Stimulated activated CD4-positive, alpha-beta T cell treated with anti-CD3 and anti-CD28 coated beads, Interleukin-4, amount 100 ng/mL, for 4 hours (primary cell): ENCODE data around the gene COL13A1.

Experiments
- DNase-seq, 2 experiments: peaks; one replicate each; pipeline ENCODE4 v3.0.0-alpha.2; 2020

Gene COL13A1

DNA sequence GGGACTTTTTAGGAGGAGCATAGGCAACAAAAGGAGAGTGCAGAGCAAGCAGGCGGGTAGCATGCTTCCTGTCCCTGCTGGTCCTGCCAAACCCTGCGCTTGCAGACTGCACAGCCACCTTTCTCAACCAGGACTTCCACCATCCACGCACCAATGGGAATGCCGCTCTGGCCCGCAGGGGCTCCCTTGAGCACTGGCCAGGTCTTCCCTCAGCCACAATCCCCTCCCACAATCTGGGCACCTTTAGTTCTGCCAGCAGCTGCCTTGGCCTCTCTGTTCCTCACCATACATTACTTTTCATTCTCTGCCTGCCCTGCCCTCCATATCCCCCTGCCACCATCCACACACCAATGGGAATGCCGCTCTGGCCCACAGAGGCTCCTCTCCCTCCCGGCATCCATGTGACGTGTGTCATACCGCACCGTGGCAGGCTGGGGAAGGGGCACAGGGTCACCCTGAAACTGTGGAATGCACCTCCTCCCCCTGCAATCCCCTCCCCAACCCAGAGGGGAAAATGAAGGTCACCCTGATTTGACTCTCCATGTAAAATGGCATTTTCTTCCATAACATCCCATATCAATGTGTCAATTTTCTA is 153.6 kb downstream of the COL13A1 start:
- DNase-seq, result no peak

DNA sequence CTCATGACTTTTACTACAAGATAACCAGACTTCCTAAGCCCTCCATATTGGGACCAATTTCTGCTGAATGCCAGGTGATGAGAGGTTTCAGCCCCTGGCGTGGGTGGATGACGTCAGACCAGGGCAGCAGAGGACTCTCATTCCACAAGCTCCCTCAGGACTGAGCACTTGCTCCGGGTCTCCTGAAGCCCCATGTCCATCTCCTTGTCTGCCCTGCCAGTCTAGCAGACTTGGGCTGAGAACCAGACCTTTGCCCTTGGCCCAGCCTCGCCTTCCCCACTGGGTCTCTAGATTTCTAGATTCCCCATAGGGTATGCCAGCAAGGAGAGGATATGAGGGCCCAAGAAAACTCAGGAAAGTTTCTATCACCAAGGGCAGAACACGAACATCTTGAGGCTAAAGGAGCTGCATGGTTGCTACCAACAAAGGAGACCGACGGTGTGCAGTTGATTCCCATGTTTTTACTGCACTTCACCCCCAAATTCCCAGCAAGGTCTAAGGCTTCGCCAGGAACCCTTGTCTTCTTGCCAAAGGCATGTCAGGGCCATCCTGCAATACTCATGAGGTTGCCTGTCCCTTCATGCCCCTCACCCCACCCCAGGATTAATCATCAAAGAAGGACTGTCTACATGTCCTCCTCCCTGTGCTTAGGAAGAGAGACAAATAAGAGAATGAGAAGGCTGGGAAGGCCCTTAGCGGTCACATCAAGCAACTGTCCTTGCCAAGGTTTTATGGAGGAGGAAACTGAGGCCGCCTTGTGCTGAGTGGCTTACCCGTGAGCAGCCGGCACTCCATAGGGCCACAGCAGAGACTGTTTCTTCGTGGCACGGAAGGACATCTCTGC is 154.4 kb downstream of the COL13A1 start:
- no peak for DNase-seq

DNA sequence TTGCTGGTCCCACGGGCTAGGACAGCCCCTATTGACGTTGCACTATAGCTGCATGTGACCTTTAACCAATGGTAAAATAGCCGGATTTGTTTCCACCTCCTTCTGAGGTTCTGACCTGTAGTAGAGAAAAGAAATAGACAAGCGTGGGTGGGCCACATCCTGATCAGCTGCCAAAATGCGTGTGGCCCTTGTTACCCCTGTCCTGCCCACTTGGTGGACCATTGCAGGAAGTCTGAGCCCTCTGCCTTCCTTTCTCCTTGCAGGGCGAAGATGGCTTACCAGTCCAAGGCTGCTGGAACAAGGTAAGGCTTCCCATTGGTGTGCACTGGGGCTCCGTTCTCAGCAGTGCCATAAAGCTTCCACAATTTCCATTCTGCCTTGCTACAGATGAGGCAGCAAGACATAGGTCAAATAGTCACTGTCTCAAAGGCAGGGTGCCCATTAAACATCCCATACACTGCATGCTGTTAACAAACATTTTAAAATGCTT is 155.1 kb downstream of the COL13A1 start:
- no peak for DNase-seq

DNA sequence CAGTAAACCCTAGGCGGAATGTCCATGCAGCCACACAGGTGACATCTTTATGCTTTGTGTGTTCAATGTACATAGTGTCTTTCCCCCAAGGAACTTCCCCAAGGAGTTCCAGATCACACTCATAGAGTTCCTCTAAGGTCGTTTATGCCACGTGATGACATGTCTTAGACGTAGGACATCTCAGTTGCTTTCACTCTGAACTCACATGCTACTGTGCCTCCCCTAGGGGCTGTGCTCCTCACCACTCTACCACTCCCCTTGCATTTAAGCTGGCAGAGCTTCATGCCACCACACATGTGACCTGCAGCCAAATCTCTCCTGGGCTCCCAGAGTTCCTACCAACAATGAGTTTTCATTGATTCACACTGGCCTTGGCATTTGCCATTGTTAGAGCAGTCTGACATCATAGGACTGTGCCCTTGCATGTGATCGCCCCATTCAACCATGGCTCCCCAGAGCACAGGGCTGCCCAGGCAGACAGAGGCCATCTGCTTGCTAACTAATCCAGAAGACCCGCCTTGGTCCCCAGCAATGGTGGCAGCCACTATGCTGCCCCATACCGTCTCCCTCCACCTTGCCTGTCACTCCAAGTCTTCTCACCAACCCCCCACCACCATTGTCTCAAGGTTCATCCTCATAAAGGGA is 155.7 kb downstream of the COL13A1 start:
- DNase-seq, result no peak

DNA sequence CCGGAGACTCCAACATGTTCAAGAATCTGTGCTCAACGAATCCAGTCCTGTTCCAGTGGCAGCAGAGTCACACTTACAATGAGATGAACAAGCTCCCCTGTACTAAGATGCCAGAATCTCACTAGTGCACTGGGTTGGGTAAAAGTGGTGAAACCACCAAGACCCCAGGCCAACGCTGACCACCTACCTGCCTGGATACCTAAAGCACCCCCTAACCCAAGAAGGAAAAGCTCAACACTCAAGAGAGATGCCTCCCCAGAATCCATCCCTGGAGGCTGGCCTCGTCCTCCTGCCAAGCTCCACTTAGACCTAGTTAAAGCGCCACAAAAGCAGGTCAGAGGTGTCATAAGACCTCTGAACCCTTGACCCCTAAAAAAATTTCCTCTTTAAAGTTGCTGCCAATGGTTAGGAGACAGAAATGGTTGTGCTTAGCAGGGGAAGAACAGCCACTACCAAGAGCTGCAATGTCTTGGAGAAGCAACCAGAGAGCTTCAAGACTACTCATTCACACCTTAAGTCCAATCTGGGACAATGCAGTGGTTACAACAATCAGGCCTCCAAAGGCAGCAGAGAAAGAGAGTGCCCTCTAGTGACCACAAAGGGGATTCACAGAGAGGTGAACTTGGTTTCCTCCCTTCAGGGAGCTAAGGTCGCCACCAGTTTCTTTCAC is 156.3 kb downstream of the COL13A1 start:
- no peak for DNase-seq

DNA sequence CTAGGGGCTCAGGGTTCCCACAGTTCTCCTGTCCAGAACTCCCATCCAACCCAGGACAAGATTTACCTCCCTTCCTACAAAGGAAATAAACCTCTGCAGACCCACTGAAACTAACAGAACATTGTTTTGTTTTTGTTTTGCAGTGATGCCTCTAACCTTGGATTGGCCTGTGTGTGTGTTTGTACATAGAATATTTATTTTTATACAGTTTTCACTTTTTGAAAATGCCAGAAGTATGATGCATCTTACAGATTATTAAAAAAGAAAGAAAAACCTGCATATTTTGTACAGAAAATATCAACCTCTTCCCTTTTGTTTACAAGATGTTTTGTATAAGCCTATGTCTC is 156.8 kb downstream of the COL13A1 start:
- no peak for DNase-seq

DNA sequence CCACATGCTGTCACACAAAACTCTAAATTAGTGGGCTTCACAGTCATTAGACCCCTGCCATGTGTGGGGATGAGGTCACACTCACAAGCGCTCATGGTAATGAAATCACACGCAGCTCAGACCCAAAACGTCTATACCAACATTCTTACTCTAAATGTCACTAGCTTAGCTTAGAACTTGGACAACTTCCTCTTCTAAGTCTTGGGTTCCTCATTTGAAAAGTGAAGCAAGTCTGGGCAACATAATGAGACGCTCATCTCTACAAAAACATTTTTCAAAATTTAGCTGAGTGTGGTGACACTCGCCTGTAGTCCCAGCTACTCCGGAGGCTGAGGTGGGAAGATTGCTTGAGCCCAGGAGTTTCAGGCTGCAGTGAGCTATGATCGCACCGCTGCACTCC is 158.2 kb downstream of the COL13A1 start:
- no peak for DNase-seq

DNA sequence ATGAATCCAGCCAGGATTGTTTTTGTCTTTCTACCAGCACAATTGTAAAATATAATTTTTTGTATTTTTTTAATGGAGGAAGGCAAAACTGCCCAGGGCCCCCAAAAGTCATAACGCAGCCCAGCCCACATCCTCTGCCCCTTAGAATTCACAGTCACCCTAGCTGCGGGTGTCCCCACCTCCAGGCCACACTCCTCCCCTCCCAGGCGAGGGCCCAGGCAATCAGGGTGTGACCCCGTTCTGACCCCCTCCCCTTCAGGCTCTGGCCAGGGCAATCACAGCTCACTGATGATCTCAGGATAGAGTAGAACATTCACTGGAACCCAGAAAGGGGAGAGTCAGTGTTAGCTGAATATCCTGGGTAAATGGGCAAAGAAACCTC is 158.9 kb downstream of the COL13A1 start:
- no peak for DNase-seq

DNA sequence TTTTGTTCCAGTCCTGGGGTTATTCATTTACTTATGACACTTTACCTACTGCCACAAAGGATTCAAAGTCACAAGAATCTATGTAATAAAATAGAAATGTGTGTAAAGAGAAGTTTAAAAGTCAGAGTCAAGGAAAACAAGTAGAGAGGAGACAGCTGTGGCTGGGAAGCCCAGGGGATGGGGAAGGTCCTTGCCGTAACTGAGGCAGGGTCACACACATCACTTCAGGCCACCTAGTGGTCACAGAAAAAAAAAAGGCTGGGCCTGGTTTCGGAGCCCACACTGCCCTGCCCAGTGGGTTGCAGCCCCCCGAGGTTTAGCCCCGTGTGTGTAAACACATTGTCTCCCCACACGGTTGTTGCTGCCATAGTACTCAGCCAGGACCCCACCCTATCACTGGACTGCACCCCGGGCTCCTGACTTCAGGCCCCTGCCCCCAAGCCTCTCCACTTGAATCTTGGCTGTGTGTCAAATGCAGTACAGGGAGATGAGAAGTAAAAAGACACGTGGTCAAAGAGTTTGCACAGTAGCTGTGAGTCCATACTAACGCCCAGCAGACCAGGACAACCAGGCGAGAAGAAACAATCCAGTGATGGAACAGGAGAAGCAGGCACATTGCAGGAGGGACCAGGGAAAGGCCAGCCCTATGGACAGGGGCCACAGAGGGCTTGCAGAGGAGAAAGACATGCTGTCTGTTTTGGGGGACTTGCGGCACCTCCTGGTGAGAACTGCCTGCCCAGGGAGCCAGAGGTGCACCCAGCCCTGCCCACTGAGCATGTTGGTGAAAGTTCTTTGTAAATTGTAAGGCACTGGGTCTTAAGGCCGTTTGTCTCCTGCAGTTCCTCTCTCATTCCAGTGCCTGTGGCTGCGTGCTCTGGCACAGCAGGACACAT is 159.5 kb downstream of the COL13A1 start:
- no peak for DNase-seq

DNA sequence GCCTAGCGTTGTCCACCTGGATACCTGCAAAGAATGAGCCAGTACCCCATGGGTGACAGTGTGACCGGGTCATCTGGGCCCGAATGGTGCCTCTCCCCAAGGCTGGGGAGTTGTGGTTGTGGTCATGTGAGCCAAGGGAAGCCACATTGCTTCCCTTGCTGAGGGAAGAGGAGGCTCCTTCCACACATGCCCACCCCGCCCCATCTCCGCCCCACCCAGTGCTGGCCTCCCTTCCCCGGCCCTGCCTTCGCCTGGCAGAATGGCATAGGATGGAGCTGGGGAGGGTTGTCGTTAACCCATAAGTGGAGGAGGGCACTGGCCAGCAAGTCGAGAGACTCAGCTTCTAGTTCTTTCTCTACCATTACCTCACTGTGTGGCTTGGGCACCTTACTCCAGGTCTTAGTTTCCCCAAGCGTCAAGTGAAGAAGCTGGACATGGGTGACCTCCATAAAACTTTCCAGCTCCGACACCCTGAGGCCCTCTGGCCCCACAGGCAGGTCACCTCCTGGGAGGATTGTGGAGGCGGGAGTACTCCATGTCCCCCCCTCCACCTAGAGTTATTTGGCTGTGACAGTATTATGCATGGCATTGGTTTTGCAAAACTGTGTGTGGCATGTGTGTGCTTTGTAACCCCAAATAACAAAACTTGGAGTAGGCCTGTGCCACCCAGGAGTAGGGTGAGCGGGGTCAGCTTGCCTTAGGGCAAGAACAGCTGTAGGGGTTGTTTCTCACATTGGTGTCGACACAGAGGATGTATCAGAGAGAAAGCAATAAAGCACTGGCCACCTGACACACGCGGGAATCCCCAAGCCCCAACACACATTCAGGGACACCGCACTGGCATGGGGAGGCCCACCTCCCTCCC is 160.4 kb downstream of the COL13A1 start:
- DNase-seq, result no peak

DNA sequence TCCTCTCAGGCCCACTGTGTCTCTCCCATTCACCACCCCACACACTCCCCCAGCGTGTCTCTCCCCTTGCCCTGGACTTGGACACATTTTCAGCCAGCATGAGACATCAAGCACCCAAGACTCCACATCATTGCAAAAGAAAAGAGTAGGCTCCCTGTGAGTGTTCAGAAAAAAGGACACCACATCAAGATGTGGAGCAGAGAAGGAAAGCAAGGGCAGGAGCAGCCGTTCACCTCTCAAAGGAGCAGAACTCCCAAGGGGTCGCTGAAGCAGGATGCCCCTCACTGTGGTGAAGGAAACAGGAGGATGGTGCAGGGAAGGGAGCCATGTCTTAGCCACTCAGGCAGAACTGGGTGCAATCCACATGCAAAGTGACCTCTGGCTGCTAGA is 161.0 kb downstream of the COL13A1 start:
- no peak for DNase-seq

DNA sequence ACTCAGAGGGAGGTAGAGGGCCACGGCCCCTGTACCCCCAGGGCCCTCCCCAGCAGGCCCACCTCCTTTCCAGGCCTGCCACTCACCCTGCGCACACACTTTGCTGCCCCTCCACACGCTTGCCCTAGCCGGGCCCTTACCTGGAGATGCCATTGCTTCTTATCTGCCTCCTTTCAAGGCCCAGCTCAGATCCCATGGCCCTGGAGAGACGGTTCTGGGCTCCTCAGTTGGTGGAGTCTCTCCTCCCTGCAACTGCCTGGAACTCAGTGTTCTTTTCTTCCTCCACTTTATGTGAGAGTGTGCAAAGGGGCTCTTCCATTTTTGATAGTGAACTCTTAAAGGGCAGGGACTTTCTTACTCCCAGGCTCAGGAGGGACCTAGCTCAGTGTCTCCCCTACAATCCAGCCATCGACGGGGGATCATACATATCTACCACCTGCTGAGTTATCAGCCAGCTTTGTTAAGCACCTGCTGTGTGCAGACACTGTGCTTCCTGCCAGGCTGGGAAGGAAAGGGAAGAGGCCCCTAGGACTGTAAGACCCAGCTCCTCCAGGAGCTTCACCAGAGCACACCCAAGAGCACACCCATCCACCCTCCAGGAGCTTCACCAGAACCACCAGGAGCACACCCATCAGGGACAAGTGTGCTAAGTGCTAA is 161.6 kb downstream of the COL13A1 start:
- no peak for DNase-seq

DNA sequence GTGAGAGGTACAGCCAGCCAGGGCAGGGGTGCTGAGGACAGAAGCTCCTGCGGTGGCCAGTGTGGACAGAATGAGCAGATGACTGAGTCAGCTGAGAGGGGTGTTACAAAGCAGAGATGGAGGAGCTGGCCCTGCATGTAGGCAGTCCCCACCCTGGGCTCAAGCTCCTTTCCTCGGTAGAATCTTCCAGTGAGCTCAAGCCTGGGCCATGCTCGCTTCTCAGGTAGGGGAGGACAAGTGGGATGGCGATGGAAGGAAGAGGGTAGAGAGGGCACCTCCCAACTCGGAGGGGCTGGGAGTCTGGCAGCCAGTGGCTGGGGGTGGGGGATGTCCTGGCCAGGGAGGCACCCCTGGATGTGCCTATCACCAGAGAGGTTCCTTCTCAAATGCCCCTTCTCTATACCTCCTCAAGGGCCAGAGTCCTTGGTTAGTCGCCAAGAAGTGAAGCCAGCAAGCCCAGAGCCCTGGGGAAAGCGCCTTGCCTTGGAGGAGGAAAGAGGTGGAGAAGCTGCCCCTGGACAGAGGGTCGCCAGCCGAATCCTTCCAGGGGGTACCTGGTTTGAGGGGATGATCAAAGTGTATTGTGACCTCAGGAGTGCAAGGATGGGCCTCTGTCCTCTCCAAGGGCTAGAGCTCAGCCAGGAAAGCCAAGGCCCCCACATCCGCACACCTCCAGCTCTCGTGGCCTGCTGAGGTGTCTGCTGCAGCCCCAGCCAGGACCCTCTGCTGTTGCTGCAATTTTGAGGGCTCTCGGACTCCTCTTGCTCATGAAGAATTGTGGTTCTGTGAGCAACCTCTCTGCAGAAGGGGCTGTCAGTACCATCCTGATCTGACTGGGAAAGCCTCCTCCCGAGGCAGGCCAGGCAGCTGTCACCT is 162.4 kb downstream of the COL13A1 start:
- DNase-seq, result no peak

DNA sequence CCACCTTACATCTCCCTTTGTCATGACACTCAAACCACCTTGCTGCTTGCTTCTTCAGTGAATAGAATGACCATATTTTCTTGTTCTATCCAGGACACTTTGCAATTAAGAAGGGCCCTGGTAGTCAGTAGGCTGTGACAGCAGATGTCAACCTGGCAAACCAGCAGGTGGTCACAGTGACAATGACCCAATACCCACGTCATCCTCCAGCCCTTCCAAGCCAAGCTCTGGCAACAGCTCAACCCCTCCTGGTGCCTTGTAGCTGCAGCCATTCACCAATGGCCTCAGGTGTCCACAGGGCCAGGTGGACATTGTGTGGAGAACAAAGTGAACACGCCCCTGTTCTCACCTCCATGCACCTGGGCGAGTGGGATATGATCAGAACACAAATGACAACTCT is 163.4 kb downstream of the COL13A1 start:
- no peak for DNase-seq

DNA sequence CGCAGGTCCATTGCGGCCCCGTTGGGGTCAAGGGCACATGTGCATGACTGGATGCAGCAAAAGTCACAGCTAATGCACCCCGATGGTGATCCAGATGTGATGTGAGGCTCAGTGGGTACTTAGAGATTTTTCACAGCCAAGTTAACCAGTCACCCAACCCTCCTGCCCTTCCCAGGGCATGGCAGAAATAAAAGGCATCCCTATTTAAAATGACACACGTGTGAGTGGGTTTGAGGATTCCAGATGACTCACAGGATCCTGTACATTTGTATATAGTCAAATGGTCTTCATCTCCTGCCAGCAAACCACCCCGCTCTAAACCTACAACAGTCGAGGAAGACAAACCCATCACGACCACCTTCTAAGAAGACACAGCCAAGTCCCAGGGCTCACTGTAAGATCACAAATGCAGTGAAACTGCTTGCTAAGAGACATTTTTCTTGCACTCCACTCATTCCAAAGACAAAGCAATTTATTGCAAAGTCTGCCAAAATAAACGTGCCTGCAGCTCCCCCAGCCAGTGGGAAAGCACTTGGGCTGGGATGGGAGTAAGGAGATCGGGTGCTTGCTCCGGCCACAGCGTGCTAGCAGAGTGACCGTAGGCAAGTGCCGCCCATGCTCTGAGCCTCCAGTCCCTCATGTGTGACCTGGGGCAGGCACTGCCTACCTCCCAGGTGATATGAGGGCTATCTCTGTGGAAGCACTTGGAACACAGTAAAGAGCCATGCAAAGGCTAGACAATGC is 164.4 kb downstream of the COL13A1 start:
- no peak for DNase-seq

DNA sequence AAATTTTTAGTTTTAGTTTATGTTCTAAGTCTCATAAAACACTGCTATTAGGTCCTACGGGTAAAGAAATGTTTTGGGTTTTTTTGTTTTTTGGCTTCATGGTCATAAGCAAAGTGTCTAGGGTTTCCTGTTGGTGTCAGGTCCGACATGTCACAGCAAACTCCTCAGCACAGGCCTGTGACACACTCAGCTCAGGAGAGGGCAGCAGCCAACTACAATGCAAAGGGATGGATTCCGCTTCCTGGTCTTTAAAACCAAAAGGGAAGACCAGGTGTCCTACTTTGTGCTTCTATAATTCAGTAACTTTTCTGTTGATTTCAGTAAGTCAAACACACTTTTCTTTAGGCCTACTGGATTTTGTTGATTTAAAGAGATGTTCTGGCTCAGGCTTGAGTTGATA is 167.1 kb downstream of the COL13A1 start:
- no peak for DNase-seq

DNA sequence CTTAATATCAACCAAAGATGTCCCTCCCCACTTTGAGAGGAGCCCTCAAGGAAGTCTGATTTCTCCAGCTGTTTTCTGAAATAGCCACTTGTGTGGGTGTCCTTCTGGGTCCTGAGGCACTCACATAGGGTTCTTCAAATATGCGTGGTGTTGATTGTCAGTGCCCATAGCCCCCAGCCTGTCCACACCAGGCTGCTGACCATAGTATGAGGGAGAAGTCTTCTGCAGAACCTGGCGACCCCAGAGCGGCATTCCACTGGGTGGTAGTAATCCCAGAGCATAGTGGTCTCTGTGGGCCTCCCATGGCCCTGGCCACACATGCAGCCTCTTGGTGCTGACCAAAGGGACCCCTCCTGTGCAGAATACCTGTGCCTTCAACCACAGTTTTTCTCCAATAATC is 168.3 kb downstream of the COL13A1 start:
- DNase-seq, result no peak

DNA sequence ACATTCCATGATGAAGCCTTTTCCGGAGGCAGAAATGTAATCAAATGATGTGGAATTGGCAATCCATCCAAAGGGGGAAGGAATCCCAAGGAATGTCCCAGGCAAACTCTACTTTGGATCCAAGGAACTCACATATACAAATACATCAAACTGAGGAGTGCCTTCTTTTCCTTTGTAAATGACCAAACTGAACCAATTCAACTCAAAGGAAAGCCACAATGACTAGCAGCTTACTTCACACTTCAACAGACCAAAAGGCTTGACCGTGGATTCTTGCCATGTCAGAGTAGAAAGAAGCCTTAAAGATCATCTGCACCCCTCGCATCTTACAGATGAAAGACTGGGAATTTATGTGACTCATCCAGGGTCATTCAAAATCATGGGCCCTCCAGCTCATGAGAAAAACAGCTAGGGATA is 171.3 kb downstream of the COL13A1 start:
- no peak for DNase-seq

DNA sequence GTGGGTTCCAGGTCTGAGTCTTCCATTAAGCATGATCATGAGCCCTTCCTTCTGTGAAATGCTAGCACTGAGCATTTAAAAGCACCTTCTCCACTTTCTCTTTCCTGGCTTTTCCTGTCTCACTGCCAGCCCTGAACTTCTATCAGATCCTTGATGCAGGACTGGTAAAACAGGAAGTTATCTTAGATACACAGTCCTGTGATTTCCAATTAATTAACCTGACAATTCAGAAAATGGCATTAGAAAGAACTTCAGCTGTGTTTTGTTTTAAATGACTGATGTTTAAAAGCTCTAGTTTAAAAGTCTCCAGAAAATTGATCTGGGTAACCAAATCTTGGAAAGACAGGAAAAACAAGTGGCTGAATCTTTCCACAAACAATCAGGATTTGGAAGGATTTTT is 172.0 kb downstream of the COL13A1 start:
- no peak for DNase-seq
